ENCODE results near the gene LACRT. TPM values are rescaled to one million over a fixed set of nuclear protein-coding genes. Genes with fewer than 3 reads are reported as not detected.

Gene LACRT
- total RNA-seq, 1 donor from 2014 or later = not detected

- Mint-ChIP-seq H3K9me3 (no peaks in the 10 kb centered on the region), H3K27ac (no peak overlapping the region), H3K27me3 (ENCODE audit: low read depth) (peaks cover 62% of the 10 kb centered on the region), H3K36me3 (ENCODE audit: low read depth) (no peaks in the 10 kb centered on the region), H3K4me1 (ENCODE audit: low read depth) (no peaks in the 10 kb centered on the region), H3K4me3 (ENCODE audit: low read depth) (no peak overlapping the region)
- no peak for DNase-seq (ENCODE audit: low spot score)
- intact Hi-C loops (cut with micrococcal nuclease) = no loop called here
Observed at GRCh38 chr12:54589964-54590363, 44.7 kb downstream of the LACRT start.

DNA sequence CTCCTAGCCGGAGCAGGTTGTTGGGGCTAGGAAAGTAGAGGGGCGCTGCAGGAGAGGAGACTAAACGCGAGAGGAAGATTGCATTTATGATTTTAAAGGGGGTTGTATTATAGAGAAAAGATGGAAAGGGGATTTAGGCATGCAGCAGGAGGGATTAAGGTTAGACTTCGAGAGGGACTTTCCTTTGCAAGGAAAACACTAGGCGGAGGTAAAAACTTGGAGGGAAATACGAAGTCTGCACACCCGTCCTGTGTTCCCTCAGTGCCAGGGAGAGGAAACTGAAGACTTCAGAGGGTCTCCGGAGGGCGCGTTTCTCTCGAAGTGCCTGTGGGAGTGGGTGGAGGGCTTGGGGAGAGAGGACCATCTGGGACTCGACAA lies 45.8 kb downstream of the LACRT start:
- H3K9me3 Mint-ChIP-seq = no peaks in the 10 kb centered on the region
- H3K36me3 Mint-ChIP-seq (ENCODE audit: low read depth) = no peaks in the 10 kb centered on the region
- H3K27me3 Mint-ChIP-seq (ENCODE audit: low read depth) = peaks cover 69% of the 10 kb centered on the region
- intact Hi-C loops (cut with micrococcal nuclease) = no loop called here
- DNase-seq (ENCODE audit: low spot score) = no peak
- H3K27ac Mint-ChIP-seq = no peak overlapping the region
- H3K4me3 Mint-ChIP-seq (ENCODE audit: low read depth) = peak overlapping the region; percentile 0
- H3K4me1 Mint-ChIP-seq (ENCODE audit: low read depth) = no peaks in the 10 kb centered on the region

DNA sequence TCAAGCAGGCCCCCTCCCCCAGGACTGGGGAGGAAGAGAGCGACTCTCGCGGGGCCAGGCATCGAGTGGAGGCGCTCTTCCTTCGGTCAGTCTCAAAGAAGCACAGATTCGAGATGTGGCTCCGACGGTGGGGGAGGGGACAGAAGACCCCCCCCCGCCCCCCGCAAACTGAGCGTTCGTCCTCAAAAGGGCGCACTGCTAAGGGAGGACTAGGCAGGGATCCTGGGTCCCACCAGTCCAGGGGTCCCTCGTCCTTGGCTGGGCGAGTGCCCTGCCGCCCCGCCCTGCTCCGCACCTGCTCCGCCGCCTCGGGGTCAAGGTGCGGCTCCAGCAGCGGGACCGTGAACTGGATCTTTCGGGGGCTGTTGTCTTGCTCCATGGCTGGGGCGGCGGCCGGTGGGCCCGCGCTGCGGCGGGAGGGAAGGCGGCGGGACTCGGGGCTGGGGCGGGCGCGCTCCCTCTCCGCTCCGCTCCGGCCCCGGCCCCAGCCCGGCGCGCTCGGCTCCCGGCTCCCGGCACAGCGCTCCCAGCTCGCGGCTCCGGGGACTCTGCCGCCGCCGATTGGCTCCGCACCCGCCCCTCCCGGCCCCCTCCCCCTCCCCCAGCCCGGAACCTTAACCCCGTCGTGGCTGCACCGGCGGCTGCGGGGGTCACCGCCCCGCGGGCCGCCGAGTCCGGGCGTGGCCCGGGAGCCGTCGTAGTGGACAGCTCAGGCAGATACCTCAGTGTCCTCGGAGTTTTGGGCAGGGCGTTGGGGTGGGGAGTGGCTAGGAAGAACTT lies 46.4 kb downstream of the LACRT start, which contains the start of gene PPP1R1A:
Gene PPP1R1A (minus strand): TSS at position 550 of the 780 bp plus-strand sequence. CDS start 171 bp downstream, at position 379.
- intact Hi-C loops (cut with micrococcal nuclease) = no loop called here
- Mint-ChIP-seq H3K9me3 (no peaks in the 10 kb centered on the region), H3K27ac (no peak within 1 kb of the TSS), H3K27me3 (ENCODE audit: low read depth) (peaks cover 71% of the 10 kb centered on the region), H3K36me3 (ENCODE audit: low read depth) (no peaks in the 10 kb centered on the region), H3K4me1 (ENCODE audit: low read depth) (no peaks in the 10 kb centered on the region), H3K4me3 (ENCODE audit: low read depth) (peak within 1 kb of the TSS; percentile 0)
- DNase-seq (ENCODE audit: low spot score) = no peak

DNA sequence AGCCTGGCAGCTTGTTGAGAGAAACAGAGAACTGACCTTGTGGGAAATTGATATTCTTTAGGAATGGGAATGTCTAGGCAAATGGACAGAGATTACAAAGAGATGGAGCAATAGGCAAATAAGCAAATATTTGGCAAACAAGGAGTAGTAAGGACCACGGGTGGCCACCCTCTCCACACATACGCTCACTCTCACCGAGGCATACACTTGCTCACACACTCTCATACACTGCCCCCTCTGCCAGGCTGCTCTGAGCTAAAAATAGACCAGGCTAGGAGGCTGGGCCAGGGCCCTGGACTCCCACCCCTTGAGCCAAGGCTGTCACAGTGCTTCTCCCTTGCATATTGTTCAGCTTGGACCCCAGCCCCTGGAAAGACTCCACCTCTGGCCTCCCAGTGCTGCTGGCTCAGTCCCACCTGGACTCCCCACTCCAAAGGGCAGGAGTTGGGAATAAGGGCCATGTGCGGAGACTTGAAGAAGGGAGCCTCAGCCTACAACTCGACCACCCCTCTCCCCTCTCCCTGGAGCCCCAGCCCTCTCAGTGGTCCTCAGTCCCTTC lies 47.3 kb downstream of the LACRT start:
- H3K4me1 Mint-ChIP-seq (ENCODE audit: low read depth) = no peaks in the 10 kb centered on the region
- no peak overlapping the region for H3K27ac Mint-ChIP-seq
- peaks cover 72% of the 10 kb centered on the region for H3K27me3 Mint-ChIP-seq (ENCODE audit: low read depth)
- intact Hi-C loops (cut with micrococcal nuclease) = no loop called here
- H3K9me3 Mint-ChIP-seq = no peaks in the 10 kb centered on the region
- no peaks in the 10 kb centered on the region for H3K36me3 Mint-ChIP-seq (ENCODE audit: low read depth)
- no peak overlapping the region for H3K4me3 Mint-ChIP-seq (ENCODE audit: low read depth)
- DNase-seq (ENCODE audit: low spot score) = no peak

GRCh38 chr12:54586620-54587019 lies 48.1 kb downstream of the LACRT start:
- Mint-ChIP-seq H3K9me3 (no peaks in the 10 kb centered on the region), H3K27me3 (ENCODE audit: low read depth) (peaks cover 74% of the 10 kb centered on the region), H3K4me1 (ENCODE audit: low read depth) (no peaks in the 10 kb centered on the region), H3K4me3 (ENCODE audit: low read depth) (no peak overlapping the region), H3K27ac (no peak overlapping the region), H3K36me3 (ENCODE audit: low read depth) (no peaks in the 10 kb centered on the region)
- intact Hi-C loops (cut with micrococcal nuclease) = no loop called here
- no peak for DNase-seq (ENCODE audit: low spot score)

GRCh38 chr12:54585243-54585642 lies 49.5 kb downstream of the LACRT start:
- Mint-ChIP-seq H3K27ac (no peak overlapping the region), H3K4me1 (ENCODE audit: low read depth) (no peaks in the 10 kb centered on the region), H3K36me3 (ENCODE audit: low read depth) (no peaks in the 10 kb centered on the region), H3K4me3 (ENCODE audit: low read depth) (no peak overlapping the region), H3K27me3 (ENCODE audit: low read depth) (peaks cover 62% of the 10 kb centered on the region), H3K9me3 (no peaks in the 10 kb centered on the region)
- no peak for DNase-seq (ENCODE audit: low spot score)
- intact Hi-C loops (cut with micrococcal nuclease) = no loop called here

DNA sequence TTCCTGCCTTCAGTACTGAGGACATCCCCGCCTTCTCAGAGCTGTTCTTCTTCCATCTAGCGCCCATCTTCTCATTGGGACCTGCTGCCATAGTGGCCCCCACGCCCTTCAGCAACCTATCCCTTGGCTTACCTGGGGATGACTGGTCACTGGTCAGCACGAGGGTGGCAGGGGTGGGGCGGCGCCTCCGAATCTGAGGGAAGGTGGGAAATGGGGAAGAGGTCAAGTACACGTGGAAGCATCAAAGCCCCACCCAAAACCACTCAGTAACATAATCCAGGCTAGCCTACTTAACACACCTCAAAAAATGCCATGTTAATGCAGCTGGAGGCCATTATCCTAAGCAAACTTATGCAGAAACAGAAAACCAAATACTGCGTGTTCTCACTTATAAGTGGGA lies 50.6 kb downstream of the LACRT start:
- no peaks in the 10 kb centered on the region for H3K36me3 Mint-ChIP-seq (ENCODE audit: low read depth)
- H3K4me1 Mint-ChIP-seq (ENCODE audit: low read depth) = peaks cover 5% of the 10 kb centered on the region
- H3K4me3 Mint-ChIP-seq (ENCODE audit: low read depth) = no peak overlapping the region
- peaks cover 50% of the 10 kb centered on the region for H3K27me3 Mint-ChIP-seq (ENCODE audit: low read depth)
- intact Hi-C loops (cut with micrococcal nuclease) = no loop called here
- no peak overlapping the region for H3K27ac Mint-ChIP-seq
- H3K9me3 Mint-ChIP-seq = no peaks in the 10 kb centered on the region
- no peak for DNase-seq (ENCODE audit: low spot score)

DNA sequence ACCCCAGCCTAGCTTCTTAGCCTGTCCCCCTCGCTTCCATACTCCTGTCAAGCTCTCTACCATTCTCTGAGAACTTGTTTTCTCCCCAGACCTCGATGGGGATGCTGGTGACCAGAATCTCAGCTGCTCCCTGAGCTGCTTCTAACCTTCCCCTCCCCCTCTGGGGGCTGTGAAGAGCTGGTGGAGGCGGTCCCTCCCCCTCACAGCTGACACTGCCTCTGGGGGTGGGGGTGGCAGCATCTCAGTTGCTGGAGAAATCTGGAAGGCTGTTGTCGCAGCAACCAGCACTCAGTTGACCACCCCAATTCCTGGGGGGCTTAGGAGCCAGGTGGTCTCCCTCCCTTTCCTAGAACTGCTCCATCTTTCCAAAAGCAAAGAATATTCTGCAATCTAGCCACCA lies 51.0 kb downstream of the LACRT start:
- H3K4me1 Mint-ChIP-seq (ENCODE audit: low read depth) = peaks cover 5% of the 10 kb centered on the region
- peaks cover 46% of the 10 kb centered on the region for H3K27me3 Mint-ChIP-seq (ENCODE audit: low read depth)
- no peak for DNase-seq (ENCODE audit: low spot score)
- no peaks in the 10 kb centered on the region for H3K36me3 Mint-ChIP-seq (ENCODE audit: low read depth)
- no peak overlapping the region for H3K4me3 Mint-ChIP-seq (ENCODE audit: low read depth)
- intact Hi-C loops (cut with micrococcal nuclease) = no loop called here
- no peaks in the 10 kb centered on the region for H3K9me3 Mint-ChIP-seq
- H3K27ac Mint-ChIP-seq = no peak overlapping the region

DNA sequence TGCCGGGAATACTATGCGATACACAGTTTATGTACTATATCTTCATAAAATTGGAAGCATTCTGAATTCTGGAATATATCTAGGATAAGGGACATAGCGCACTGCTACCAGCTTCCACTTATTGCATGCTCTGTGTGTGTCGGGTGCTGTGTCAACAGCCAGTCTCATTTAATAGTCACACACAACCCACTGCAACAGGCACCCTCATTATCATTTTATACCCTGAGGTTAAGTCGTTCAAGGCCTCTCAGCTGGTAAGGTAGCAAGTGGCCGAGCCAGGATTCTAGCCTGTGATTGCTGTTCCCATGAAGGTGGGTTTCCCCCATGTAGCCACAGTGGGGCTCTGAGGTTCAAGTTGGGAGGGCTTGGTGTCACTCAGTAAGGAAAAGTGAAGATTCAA lies 53.3 kb downstream of the LACRT start:
- intact Hi-C loops (cut with micrococcal nuclease) = no loop called here
- no peak overlapping the region for H3K27ac Mint-ChIP-seq
- H3K4me1 Mint-ChIP-seq (ENCODE audit: low read depth) = peaks cover 5% of the 10 kb centered on the region
- no peaks in the 10 kb centered on the region for H3K36me3 Mint-ChIP-seq (ENCODE audit: low read depth)
- H3K4me3 Mint-ChIP-seq (ENCODE audit: low read depth) = no peak overlapping the region
- no peak for DNase-seq (ENCODE audit: low spot score)
- H3K27me3 Mint-ChIP-seq (ENCODE audit: low read depth) = peaks cover 30% of the 10 kb centered on the region
- H3K9me3 Mint-ChIP-seq = no peaks in the 10 kb centered on the region

Other genes starting within 250 kb of the LACRT start
- gene ITGA5, start 215.6 kb downstream of the LACRT start, total RNA-seq = 41.4 and 41.5 TPM in 2 replicates
- 4.5 and 5.6 TPM in 2 replicates for gene GTSF1, start 161.3 kb downstream of the LACRT start, total RNA-seq
- gene NCKAP1L, start 137.1 kb downstream of the LACRT start, total RNA-seq = 105 and 109 TPM in 2 replicates
- 17.1 and 18.7 TPM in 2 replicates for gene PDE1B, start 85.3 kb downstream of the LACRT start, total RNA-seq
- not detected in 2 replicates for gene PPP1R1A, start 46.2 kb downstream of the LACRT start, total RNA-seq
- gene DCD, start 13.5 kb upstream of the LACRT start, total RNA-seq = not detected in 2 replicates
- gene MUCL1, start 219.6 kb upstream of the LACRT start, total RNA-seq = 0.51 TPM in 1 of 2 replicates, not detected in the other